GM21367 (cell line): Measurements from ENCODE around the gene KXD1.
"Not testable (repeated sequence)": the region's sequence is repeated elsewhere in the genome, so short reads cannot be mapped to it uniquely, and the experiment has no call there.

Source experiments
- ATAC-seq: cut with Tn5 transposase; IDR thresholded peaks from one replicate; pipeline ENCODE4 v1.9.1; 2021; ENCODE audit not compliant: unreplicated experiment

KXD1 gene

DNA sequence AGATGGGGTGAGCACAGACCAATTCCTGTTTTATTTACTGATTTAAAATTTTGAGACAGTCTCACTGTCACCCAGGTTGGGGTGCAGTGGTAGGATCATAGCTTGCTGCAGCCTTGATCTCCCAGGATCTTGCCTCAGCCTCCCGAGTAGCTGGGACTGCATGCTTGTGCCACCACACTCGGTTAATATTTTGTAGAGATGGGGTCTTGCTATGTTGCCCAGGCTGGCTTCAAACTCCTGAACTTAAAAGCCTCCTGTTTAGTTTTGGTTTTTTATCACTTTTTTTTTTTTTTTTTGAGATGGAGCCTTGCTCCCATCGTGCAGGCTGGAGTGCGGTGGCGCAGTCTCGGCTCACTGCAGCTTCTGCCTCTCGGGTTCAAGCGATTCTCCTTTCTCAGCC is 18.7 kb downstream of the KXD1 start:
- no peak for ATAC-seq

DNA sequence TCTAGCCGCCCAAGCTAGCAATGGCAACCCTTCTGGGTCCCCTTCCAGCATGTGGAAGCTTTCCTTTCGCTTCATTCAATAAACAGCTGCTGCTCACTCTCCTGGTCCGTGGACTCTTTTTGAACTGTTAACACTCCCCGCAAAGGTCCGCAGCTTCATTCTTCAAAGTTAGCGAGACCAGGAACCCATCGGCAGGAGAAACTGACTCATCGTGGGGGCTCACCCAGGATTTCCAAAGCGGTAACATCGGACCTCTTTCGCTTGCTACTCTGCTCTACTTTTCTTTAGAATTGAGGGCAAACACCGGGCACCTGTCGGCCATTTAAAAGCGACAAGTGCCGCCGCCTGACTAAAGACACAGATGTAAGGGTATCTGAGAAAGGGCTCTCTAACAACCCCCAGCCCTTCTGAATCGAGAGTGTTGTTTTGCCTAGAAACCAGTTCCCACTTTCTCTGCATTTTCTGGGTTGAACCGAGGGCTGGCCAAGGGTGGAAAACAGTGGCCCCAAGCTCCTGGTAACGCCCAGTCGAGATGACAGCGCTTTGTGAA is 19.8 kb downstream of the KXD1 start:
- no peak for ATAC-seq

DNA sequence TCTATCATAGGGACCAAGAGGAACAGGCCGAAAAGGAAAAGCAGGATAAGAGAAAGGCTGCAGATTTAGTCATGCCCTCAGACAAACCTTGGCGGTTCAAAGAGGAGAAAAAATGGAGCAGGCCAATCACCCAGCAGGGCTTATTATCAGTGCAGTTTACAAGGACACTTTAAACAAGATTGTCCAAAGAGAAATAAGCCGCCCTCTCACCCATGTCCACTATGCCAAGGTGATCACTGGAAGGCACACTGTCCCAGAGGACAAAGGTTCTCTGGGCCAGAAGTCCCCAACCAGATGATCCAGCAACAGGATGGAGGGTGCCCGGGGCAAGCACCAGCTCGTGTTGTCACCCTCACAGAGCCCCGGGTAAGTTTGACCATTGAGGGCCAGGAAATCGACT is 22.6 kb downstream of the KXD1 start:
- ATAC-seq: no peak

DNA sequence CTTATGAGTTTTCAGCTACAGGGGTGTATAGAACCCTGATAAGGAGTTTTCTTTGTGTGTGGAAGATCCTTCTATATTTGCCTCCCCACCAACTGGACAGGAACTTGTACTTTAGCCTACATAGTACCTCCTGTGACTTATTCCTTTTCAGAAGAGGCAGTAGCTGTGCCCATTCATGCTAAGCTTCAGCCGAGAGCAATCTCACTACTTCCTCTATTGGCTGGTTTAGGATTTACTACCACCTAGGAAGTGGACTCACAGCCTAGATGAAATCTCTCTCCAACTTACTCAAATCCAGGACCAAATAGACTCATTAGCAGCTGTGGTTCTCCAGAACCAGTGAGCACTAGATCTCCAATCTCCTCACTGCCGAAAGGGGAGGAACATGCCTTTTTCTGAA is 28.6 kb downstream of the KXD1 start:
- no peak for ATAC-seq

DNA sequence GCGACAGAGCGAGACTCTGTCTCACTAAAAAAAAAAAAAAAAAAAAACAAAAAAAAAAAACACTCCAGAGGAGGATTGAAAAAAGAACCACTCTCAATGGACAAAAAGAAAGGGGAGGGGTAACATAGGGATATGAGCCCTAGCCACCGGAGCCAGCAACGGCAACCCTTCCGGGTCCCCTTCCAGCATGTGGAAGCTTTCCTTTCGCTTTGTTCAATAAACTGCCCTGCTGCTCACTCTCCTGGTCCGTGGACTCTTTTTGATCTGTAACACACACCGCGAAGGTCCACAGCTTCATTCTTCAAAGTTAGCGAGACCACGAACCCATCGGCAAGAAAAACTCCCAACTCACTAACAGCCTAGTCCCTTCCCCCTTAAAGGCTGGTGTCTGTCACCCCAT is 29.9 kb downstream of the KXD1 start:
- no peak for ATAC-seq

DNA sequence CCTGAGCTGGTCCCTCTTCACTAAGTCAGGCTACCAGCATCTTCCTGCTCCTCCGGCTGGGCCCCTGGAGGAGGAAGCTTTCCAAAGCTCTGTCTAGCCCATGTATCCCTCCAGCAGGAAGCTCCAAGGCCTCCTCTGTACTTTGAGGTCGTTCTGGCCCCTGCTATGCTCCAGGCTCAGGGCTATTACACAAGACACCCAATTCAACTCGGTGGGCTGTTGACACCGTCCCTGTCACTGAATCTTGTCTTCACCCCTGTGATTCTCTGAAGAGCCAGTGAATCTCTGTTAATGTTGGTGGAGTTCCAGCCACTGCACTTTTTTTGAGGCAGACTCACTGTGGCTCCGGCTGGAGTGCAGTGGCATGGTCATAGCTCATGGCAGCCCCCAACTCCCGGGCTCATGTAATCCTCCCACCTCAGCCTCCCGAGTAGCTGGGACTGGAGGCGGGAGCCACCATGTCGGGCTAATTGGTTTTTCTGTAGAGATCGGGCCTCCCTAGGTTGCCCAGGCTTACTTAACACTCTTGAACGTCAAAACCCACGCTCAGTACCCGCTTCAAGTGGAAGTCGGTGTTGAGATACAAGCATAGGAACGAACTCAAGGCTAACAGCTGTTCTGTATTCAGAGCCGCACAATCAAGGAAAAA is 30.4 kb downstream of the KXD1 start:
- ATAC-seq: no peak

DNA sequence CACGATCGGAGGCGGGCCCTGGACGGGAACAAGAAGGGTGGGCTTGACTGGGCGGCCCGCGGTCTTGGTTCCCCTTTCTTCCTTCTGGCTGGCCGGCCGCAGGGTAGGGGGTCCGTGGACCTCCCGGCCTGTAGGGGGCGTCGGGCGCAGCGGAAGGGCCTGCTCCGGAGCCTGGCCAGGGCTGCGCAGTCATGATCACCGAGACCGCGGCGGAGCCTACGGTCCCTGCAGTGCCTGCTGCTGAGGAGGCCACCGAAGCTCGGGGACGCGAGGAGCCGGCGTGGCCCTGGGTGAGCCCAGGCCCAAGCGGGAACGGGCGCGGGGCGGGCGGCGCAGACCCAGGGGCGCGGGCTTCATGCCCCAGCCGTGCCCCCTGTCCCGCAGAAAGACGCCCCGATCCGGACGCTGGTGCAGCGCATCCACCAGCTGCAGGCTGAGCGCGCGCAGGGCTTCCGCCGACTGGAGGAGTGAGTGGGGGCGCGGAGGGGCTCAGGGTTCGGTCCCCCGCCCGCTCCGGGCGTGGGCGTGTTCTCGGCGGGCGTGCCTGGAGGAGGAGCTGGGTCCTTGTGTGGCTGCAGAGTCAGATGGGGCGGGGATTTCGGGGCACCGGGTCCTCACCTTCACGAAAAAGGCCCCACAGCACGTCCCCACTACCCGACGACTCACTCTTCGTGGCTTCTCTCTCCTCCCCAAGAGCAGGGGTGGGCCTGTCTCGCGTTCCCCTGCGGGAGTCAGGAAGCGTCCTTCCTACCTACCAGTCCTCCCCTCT is 31.1 kb downstream of the KXD1 start, which contains the start of gene REX1BD:
REX1BD (plus strand) TSS at position 188 of the 769 bp plus-strand sequence; CDS start at position 192, 4 bp downstream.
- peak; percentile 52 for ATAC-seq

DNA sequence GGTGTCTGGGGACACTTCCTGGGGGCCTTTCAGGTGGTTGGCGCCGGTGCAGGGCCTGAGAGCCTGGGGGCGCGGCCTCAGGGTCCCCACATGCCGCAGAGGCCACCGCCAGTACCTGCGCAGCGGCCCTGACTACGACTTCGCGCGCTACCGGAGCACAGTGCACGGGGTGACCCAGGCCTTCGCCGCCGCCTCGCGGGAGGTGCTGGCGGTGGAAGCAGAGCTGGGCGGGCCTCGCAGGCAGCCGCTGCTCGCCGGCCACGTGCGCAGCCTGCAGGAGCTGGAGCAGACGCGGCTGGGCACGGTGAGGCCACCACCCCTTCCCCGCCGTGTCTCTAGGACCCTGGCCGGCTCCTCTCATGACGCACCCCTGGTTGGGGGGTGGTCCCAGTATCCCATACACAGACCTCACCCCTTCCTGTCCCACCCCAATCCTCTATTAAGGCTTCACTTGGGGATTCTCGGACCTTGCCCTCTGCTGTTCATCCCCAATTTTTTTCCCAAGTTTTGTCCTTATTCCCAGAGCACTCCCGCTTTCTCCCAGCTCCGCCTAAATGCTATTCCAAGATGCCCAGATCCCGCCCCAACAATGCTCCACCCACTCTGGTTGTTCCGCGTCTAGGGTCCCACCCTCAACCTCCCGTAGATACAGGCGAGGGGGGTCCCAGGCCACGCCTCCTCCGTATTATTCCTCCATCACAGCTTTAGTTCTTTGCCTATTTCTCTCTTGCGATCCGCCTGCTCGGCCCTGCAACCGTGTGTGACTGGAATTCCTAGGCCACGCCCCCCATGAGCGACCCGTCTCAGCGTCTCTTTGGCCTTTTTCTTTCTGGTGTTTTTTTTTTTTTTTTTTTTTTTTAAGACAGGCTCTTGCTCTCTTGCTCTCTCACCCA is 32.0 kb downstream of the KXD1 start:
- ATAC-seq: peak; percentile 25

DNA sequence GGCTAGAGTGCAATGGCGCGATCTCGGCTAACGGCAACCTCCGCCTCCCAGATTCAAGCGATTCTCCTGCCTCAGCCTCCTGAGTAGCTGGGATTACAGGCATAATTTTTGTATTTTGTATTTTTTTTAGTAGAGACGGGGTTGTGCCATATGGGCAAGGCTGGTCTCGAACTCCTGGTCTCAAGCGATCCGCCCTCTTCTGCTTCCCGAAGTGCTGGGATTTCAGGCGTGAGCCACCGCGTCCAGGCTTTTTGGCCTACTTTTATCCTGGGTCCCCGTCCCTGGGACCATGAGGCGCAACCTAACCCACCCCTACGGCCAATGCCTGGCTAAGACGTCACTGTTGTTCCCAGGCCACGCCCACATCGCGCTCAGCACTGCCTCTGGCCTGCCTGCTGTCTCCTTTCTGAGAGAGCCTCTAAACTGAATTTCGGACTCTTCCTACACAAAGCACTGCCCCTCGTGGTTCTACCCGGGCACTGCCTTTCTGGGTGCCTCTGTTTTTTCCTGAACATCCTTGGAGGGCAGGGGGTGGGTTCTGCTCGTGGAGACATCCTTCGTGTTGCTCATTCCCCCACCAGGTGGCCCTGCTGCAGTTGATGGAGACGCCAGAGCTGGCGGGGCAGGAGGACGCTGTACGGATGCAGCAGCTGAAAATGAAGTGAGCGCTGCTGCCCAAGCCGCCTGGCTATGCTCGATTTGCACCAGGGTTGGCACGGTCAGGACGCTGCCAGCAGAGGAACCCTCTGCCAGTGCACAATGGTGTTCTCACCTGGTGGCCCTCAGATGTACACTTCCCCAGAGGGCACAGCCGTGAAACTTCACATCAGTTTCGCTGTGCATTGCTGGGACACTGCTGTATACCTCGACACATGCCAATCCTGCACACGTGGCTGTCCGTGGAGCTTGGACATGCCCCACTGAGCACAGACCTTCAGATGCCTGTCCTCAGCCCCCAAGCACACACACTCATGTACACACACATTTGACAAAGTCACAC is 32.9 kb downstream of the KXD1 start:
- no peak for ATAC-seq

DNA sequence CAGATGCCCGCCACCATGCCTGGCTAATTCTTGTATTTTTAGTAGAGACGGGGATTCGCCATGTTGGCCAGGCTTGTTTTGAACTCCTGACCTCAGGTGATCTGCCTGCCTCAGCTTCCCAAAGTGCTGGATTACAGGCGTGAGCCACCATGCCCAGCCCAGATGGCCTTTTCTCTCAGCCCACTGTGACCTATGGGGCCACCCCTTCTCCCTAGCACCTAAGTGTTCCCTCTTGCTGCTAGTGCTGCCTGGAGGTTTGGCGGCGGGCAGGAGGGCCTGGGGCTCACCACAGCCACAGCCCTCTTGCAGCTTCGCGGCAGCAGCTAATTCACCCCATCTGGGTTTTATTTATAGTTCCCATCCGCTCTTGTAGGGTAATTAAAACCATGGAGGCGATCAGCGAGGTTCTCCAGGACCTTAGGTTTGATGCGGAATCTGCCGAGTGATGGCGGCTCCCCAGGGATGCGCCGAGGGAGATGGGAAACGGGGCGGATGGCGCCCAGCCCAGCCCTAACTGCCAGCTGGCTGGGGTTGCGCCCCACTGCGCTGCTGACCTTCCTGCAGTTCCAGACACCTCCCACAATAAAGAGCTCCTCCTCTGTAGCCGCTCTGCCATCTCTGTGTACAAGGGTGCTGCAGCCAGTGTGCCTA is 34.2 kb downstream of the KXD1 start:
- ATAC-seq: no peak

DNA sequence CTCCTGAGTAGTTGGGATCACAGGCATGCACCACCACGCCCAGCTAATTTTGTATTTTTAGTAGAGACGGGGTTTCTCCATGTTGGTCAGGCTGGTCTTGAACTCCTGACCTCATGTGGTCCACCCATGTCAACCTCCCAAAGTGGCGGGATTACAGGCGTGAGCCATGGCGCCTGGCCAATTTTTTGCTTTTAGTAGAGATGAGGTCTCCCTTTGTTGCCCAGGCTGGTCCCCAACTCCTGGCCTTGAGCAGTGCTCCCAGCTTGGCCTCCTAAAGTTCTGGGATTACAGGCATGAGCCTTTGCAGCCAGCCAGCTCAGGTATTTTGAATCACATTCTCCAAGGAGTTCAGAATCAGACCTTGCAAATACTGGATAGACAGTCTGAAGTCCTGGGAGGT is 35.1 kb downstream of the KXD1 start:
- ATAC-seq: not testable (repeated sequence)

DNA sequence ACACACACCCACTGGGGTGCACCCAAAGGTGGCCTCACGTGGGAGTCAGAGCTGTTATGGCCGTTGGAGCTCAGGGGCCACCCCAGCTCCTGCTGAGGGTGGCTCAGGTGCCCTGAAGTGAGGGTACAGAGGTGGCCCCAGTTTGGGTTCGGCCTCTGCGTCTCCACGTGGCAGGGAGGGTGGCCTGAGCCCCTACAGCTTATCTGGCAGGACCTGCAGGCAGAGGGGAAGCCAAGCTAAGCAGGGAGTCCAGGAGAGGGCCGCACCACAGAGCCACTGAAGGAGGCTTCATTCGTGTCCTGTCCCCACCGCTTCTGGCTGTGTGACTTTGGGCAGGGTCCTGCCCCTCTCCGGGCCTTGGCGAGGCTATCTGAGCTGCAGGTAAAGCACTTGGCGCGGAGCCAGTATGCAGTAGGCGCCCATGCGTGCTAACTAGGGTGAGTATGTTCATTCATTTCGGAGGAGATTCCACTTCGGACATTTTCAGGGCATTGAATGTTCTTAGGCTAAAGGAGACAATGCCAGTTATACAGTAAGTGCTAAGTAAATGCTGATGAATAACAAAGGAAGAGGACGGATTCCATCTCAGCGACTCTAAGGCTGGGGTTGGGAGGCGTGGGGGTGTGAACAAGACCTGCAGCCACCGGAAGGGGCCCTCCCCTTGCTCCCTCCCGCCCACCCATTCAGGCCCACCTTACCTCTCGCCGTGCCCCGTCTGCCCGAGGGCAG is 35.9 kb downstream of the KXD1 start:
- ATAC-seq: no peak

DNA sequence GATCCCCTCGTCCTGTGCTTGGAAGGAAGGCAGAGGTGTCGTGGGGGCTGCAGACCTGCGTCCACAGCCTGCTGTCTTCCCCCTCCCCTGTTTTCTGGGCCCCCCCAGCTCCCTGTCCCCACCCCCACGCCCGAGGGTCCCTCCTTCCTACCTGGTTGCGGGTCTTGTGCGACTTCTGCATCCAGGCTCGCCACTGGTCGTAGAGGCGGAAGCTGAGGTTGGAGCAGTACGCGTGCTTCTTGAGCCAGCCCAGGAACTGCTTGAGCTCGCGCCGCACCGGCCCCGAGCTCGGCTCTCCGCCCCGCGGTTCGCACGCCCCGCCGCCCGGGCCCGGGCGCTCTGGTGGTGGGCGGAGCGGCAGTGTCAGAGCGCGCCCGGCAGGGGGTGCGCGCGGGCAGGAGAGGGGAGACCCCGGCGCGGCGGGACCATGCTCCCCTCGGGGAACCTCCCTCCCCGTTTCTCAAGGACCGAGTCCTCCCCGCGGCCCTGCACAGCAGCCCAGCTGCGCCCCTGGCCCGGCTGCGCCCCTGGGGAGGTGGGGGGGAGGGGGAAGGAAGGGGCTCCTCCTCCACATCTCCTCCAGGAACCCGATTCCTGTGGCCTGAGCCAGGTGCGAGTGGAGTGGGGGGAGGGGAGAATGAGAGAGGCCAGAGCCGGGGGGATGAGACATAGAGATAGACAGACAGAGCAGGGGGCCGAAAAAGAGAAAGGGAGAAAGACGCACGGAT is 36.6 kb downstream of the KXD1 start:
- no peak for ATAC-seq

DNA sequence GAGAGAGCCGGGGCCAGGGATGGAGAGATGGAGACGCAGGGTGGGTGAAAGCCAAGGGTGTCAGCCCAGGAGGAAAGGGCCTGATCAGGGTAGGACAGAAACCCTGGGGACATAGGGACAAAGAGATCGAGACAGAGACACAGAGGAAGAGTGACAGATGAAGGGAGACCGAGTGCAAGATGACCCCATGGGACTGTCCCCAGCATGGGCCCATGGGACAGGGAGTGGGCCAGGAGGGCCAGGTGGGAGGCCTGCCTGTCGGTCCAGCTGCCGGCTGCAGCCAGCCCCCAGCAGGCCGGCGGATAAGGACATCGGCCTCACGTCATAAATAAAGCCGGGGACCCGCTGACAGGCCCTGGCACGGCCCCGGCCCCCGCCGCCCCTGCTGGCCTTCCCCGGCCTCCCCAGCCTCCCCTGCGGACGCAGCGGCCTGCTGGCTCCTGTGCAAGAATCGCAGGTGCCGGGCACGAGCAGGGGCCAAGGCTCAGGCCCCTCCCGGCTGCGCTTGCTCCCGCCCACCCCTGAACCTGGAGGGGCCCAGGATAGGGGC is 37.2 kb downstream of the KXD1 start:
- no peak for ATAC-seq

DNA sequence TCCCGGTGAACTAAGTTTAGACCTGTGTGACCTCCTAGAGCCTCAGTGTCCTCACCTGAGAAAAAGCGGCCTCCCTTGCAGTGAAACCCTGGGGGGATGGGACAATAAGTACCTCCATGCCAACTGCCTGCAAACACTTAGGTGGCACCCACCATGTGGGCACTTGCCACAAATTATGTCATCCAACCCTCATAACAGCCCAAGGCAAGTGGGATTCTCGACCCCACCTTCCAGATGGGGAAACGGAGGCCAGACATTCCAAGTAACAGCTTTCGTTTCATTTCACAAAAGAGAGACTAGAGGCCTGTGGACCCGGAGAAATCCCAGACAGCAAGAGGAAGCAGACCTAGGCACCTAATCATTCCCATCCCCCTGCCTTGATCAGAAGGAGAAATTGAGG is 37.8 kb downstream of the KXD1 start:
- ATAC-seq: no peak

DNA sequence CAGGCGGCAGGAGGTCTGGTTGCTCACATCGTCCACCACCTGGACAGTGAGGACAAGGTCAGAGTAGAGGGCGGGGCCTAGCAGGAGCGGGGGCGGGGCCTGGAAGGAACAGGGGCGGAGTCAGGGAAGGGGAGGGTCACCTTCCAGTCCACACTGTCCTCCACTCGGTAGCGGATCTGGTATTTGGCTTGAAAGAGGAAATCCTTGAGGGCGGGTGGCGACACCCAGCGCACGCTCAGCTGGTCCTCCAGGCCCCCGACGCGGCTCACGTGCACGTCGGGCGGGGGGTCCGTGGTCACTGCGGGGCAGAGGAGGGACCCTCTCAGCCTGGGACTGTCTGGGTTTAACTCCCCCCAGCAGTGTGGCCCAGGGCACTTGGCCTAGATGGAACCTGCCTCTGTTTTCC is 39.1 kb downstream of the KXD1 start:
- no peak for ATAC-seq

DNA sequence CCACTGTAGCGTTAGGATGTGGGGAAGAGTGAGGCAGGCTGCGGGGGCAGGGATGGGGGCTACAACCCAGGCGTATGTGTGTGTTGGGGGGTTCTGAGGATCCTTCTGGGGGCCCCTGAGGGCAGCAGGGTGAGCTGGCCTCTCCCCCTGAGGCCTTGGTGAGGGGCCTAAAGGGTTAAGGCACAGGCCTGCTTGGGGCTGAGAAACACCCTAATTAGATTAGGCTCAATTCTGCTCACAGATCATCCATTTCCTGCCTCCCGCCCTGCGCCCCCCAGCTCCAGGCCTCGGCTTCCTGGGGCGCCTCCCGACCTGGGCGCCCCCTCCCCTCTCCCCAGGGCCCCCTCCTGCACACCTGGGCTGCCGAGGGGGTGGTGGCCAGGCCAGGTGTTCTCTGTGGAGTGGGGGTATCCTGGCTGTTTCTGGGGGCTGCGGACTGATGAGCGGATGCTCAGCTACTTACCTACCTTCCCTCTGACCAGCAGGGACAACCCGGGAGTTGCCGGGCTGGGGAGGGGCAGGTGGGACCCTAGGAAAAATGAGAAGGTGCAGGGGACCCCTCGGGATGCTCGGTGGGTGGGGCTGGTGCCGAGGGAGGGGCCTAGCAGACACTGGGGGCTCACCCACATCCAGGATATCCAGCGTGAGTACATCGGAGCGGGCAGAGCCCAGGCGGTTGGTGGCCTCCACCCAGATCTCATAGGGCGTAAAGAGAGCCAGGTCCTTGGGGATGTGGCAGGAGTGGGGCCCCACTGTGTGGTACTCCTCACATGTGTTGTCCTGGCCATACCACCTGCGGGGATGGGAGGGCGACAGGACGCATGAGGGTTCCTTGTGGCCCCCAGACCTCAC is 40.4 kb downstream of the KXD1 start:
- no peak for ATAC-seq
